GM12892 (cell line): ENCODE results near the gene NUP98.

Experiments used
- POLR2A ChIP-seq: IDR thresholded peaks from 2 replicates; pipeline ENCODE4 v1.6.1; 2011; ENCODE audit warnings: low read depth, low read length, control low read depth
- POLR2AphosphoS5 ChIP-seq: IDR thresholded peaks from 2 replicates; pipeline ENCODE4 v1.6.1; 2011; ENCODE audit warnings: low read depth, low read length, control low read depth
- TAF1 ChIP-seq: IDR thresholded peaks from 2 replicates; pipeline ENCODE4 v1.6.1; 2011; ENCODE audit warnings: low read depth, mild to moderate bottlenecking, control low read depth, low read length, borderline replicate concordance

DNA sequence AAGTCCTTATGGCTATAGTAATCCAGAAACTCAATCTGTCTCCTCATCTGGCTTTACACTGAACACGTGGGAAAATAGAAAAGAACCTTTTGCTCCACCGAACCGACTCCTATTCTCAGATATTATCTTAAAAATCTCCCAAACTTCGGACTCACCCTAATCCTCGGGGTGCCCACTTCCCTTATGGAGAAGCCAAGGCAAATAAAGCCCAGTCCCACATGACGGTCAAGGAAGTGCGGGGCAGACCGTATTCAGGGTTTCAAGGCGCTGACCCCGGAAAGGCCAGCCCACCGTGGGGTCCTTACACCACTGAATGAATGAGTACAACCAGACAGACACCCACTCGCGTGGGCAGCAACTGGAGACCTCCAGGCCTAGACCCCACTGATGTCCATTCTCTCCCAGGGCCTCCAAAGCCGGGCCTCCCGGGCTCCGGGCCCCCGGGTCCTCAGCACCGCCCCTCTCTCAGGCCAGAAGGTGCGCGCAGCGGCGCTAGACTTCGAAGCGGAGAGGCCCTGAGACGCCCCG is 489 bp downstream of the NUP98 start:
- TF ChIP-seq POLR2A, result no peak
- TF ChIP-seq POLR2AphosphoS5, result no peak
- no peak for TF ChIP-seq TAF1
